C4-2B (cell line): Measurements from ENCODE around the gene SOX1.

Experiments used
- H3K27ac ChIP-seq: fragments of 450-650 bp; 2 replicates; pipeline ENCODE4 v1.5.1; 2017
- ZFX ChIP-seq: fragments of 450-650 bp; IDR thresholded peaks from 2 replicates; pipeline ENCODE4 v1.6.1; 2017
- TF ChIP-seq, protein P1 (sequence below): fragments of 450-650 bp; conservative IDR thresholded peaks from 2 replicates; pipeline ENCODE4 v1.5.1; 2017; ENCODE audit warnings: mild to moderate bottlenecking

Gene SOX1

DNA sequence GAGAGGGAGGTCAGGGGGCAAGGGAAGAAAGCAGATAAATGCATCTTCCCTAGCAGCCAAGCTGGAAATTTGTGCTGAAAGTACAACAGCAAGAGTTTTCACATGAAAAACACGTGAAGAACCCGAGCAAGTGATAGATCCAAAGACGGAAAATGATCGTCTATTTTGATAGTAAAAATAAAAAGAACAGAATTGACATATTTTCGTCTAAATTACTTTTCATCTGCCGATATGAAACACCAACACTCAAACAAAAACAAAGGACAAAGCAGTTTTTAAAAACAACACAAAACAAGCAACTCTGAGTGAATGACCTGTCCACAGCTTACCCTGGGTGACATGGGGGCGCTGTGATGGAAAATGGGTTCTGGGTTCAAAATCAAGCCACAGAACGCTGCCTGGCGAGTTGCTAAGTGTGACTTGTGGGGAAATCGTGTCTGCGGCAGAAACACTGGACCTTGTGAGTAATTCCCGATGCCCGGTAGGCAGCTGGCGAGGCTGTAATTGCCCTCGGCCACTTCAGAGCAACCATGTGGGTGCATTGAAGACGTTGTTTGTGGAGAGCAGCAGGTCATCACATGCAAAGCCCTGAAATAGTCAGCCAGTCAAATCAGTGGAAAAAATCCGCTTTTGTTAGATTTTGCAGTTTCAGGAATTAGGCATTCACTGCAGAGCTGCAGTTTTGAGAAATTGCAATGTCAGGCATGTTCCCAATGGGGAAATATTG is 7.4 kb downstream of the SOX1 start:
- TF ChIP-seq, protein P1, sequence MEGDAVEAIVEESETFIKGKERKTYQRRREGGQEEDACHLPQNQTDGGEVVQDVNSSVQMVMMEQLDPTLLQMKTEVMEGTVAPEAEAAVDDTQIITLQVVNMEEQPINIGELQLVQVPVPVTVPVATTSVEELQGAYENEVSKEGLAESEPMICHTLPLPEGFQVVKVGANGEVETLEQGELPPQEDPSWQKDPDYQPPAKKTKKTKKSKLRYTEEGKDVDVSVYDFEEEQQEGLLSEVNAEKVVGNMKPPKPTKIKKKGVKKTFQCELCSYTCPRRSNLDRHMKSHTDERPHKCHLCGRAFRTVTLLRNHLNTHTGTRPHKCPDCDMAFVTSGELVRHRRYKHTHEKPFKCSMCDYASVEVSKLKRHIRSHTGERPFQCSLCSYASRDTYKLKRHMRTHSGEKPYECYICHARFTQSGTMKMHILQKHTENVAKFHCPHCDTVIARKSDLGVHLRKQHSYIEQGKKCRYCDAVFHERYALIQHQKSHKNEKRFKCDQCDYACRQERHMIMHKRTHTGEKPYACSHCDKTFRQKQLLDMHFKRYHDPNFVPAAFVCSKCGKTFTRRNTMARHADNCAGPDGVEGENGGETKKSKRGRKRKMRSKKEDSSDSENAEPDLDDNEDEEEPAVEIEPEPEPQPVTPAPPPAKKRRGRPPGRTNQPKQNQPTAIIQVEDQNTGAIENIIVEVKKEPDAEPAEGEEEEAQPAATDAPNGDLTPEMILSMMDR, result no peak
- no peak for TF ChIP-seq ZFX
- no peak overlapping the region for H3K27ac ChIP-seq

- TF ChIP-seq ZFX, result no peak
- TF ChIP-seq, protein P1, result no peak
- no peak overlapping the region for H3K27ac ChIP-seq
Observed at GRCh38 chr13:112077729-112078128, 10.8 kb downstream of the SOX1 start.

- no peak for TF ChIP-seq ZFX
- H3K27ac ChIP-seq, result no peak overlapping the region
Observed at GRCh38 chr13:112078216-112078615, 11.3 kb downstream of the SOX1 start.

- H3K27ac ChIP-seq, result no peak overlapping the region
- no peak for TF ChIP-seq ZFX
- TF ChIP-seq, protein P1, result no peak
Observed at GRCh38 chr13:112078879-112079531, 12.1 kb downstream of the SOX1 start.

- H3K27ac ChIP-seq, result no peak overlapping the region
- no peak for TF ChIP-seq ZFX
- TF ChIP-seq, protein P1, result no peak
Observed at GRCh38 chr13:112079696-112080095, 12.7 kb downstream of the SOX1 start.

- TF ChIP-seq, protein P1, result no peak
- TF ChIP-seq ZFX, result no peak
- H3K27ac ChIP-seq, result no peak overlapping the region
Observed at GRCh38 chr13:112083971-112084370, 17.0 kb downstream of the SOX1 start.

- H3K27ac ChIP-seq, result no peak overlapping the region
- TF ChIP-seq ZFX, result no peak
- TF ChIP-seq, protein P1, result no peak
Observed at GRCh38 chr13:112092453-112092852, 25.5 kb downstream of the SOX1 start.
